ENCODE results near the gene GNLY. TPM values are rescaled to one million over a fixed set of nuclear protein-coding genes. Genes with fewer than 3 reads are reported as not detected.

The GNLY gene
- total and polyA plus RNA-seq, 2 donors (not counting 3 experiments of a cell fraction or from before 2014, with no cell fraction given): not detected

- intact Hi-C loops (cut with micrococcal nuclease) (no loop called here), dilution Hi-C loops (cut with MboI; ENCODE audit: extremely low pct_ligation_motif_present, low sequenced_read_pairs) (no loop called here)
- Histone ChIP-seq H3K36me3 (ENCODE audit: control insufficient read depth in 2 of 2, extremely low read depth in 1 of 2, insufficient read depth in 2 of 2, low read length in 2 of 2) (no peaks in the 10 kb centered on the region), H3K4me3 (replicated peaks in 1 of 3; ENCODE audit: insufficient read depth in 1 of 3, low read depth in 1 of 3, low read length in 3 of 3) (no peak overlapping the region), H3K79me2 (ENCODE audit: control insufficient read depth, insufficient read depth, low read length) (no peaks in the 10 kb centered on the region), H2AFZ (ENCODE audit: low read depth, low read length) (no peak overlapping the region), H3K27ac (ENCODE audit: insufficient read depth, low read depth, low read length) (no peak overlapping the region), H3K9ac (replicated peaks; ENCODE audit: extremely low read depth, insufficient read depth, low read length) (no peak overlapping the region), H3K4me2 (ENCODE audit: insufficient read depth, low read length) (no peak overlapping the region), H3K9me1 (replicated peaks; ENCODE audit: control insufficient read depth, extremely low read depth, insufficient read depth, low read length) (no peaks in the 10 kb centered on the region), H3K9me3 (replicated peaks; ENCODE audit: control insufficient read depth, insufficient read depth, low read length) (no peaks in the 10 kb centered on the region), H3K27me3 (ENCODE audit: control insufficient read depth in 2 of 2, insufficient read depth in 2 of 2, low read length in 2 of 2) (no peaks in the 10 kb centered on the region), H3K4me1 (ENCODE audit: control insufficient read depth, extremely low read depth, insufficient read depth, low read length) (peaks cover 24% of the 10 kb centered on the region), H4K20me1 (replicated peaks; ENCODE audit: control insufficient read depth, extremely low read depth, insufficient read depth, low read length) (no peaks in the 10 kb centered on the region)
- BruUV-seq (replicated peaks): no TSS peak
- no peak for DNase-seq (ENCODE audit: low read depth, low spot score)
- no peak for FAIRE-seq
- POLR2A ChIA-PET: no interaction called here
- CTCF ChIA-PET: interaction anchor here (0.7 to 2.1 kb wide), 9 partner anchors 9 to 109 kb away, joined by 3 to 8 read pairs (median 5); no protein-coding TSS in a partner anchor
- TF ChIP-seq JUN (IDR thresholded peaks at IDR 0.05; ENCODE audit: borderline replicate concordance, insufficient read depth, insufficient read length, low read depth) (no peak), MAX (IDR thresholded peaks at IDR 0.05; ENCODE audit: insufficient read depth, insufficient read length) (no peak)
Measured at GRCh38 chr2:85746321-85747004, 52.3 kb downstream of the GNLY start.

GRCh38 chr2:85747441-85747840 is 53.3 kb downstream of the GNLY start:
- TF ChIP-seq, protein P1, sequence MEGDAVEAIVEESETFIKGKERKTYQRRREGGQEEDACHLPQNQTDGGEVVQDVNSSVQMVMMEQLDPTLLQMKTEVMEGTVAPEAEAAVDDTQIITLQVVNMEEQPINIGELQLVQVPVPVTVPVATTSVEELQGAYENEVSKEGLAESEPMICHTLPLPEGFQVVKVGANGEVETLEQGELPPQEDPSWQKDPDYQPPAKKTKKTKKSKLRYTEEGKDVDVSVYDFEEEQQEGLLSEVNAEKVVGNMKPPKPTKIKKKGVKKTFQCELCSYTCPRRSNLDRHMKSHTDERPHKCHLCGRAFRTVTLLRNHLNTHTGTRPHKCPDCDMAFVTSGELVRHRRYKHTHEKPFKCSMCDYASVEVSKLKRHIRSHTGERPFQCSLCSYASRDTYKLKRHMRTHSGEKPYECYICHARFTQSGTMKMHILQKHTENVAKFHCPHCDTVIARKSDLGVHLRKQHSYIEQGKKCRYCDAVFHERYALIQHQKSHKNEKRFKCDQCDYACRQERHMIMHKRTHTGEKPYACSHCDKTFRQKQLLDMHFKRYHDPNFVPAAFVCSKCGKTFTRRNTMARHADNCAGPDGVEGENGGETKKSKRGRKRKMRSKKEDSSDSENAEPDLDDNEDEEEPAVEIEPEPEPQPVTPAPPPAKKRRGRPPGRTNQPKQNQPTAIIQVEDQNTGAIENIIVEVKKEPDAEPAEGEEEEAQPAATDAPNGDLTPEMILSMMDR (IDR thresholded peaks at IDR 0.05; ENCODE audit: extremely low read depth in 1 of 2, insufficient read depth in 1 of 2, low read depth in 1 of 2, low read length in 2 of 2): no peak
- TF ChIP-seq MYC (IDR thresholded peaks at IDR 0.05; ENCODE audit: low read depth, low read length): no peak
- no peak for TF ChIP-seq EZH2 (IDR thresholded peaks at IDR 0.05; ENCODE audit: borderline replicate concordance, low read depth, low read length, severe bottlenecking)
- no peak for TF ChIP-seq JUN (IDR thresholded peaks at IDR 0.05; ENCODE audit: borderline replicate concordance, insufficient read depth, insufficient read length, low read depth)
- TF ChIP-seq POLR2A (IDR thresholded peaks at IDR 0.05; ENCODE audit: low read depth, low read length): no peak
- TF ChIP-seq MAX (IDR thresholded peaks at IDR 0.05; ENCODE audit: insufficient read depth, insufficient read length): no peak
- no peak for TF ChIP-seq GATA2 (IDR thresholded peaks at IDR 0.05; ENCODE audit: insufficient read depth, insufficient read length, low read depth, low read length)
- TF ChIP-seq POLR2AphosphoS5 (IDR thresholded peaks at IDR 0.05; ENCODE audit: insufficient read depth, low read depth, low read length): no peak
- no peak for TF ChIP-seq FOS (IDR thresholded peaks at IDR 0.05; ENCODE audit: borderline replicate concordance, insufficient read depth, low read length)
- Histone ChIP-seq H3K4me3 (replicated peaks in 1 of 3; ENCODE audit: insufficient read depth in 1 of 3, low read depth in 1 of 3, low read length in 3 of 3) (no peak overlapping the region), H3K36me3 (ENCODE audit: control insufficient read depth in 2 of 2, extremely low read depth in 1 of 2, insufficient read depth in 2 of 2, low read length in 2 of 2) (no peaks in the 10 kb centered on the region), H3K27me3 (ENCODE audit: control insufficient read depth in 2 of 2, insufficient read depth in 2 of 2, low read length in 2 of 2) (no peaks in the 10 kb centered on the region), H3K9ac (replicated peaks; ENCODE audit: extremely low read depth, insufficient read depth, low read length) (no peak overlapping the region), H4K20me1 (replicated peaks; ENCODE audit: control insufficient read depth, extremely low read depth, insufficient read depth, low read length) (no peaks in the 10 kb centered on the region), H3K79me2 (ENCODE audit: control insufficient read depth, insufficient read depth, low read length) (no peaks in the 10 kb centered on the region), H3K9me1 (replicated peaks; ENCODE audit: control insufficient read depth, extremely low read depth, insufficient read depth, low read length) (no peaks in the 10 kb centered on the region), H3K4me1 (ENCODE audit: control insufficient read depth, extremely low read depth, insufficient read depth, low read length) (peaks cover 15% of the 10 kb centered on the region), H2AFZ (ENCODE audit: low read depth, low read length) (no peak overlapping the region), H3K27ac (ENCODE audit: insufficient read depth, low read depth, low read length) (no peak overlapping the region), H3K4me2 (ENCODE audit: insufficient read depth, low read length) (no peak overlapping the region), H3K9me3 (replicated peaks; ENCODE audit: control insufficient read depth, insufficient read depth, low read length) (no peaks in the 10 kb centered on the region)
- FAIRE-seq (peak; percentile 35), DNase-seq (ENCODE audit: low read depth, low spot score) (no peak)
- BruUV-seq (replicated peaks): no TSS peak
- dilution Hi-C loops (cut with MboI; ENCODE audit: extremely low pct_ligation_motif_present, low sequenced_read_pairs) (no loop called here), intact Hi-C loops (cut with micrococcal nuclease) (no loop called here)
- POLR2A ChIA-PET: no interaction called here
- CTCF ChIA-PET: interaction anchor here (0.7 to 2.1 kb wide), 7 partner anchors 16 to 80 kb away, joined by 3 to 8 read pairs (median 5); no protein-coding TSS in a partner anchor

Data from endothelial cell of umbilical vein (primary cell).